K562 (cell line): ENCODE measurements around the gene MRPL19. TPM values are rescaled to one million over a fixed set of nuclear protein-coding genes. Genes with fewer than 3 reads are reported as not detected.

Experiments
- BCOR ChIP-seq: fragments of 450-650 bp; IDR thresholded peaks from 2 replicates; pipeline ENCODE4 v1.6.1; 2016
- E2F5 ChIP-seq: sonication (generic); formaldehyde crosslinking; IDR thresholded peaks from 2 replicates; pipeline ENCODE4 v1.8.0; 2022; ENCODE audit warnings: mild to moderate bottlenecking, missing genetic modification reagents
- ESRRA ChIP-seq: fragments of 450-650 bp; IDR thresholded peaks from 2 replicates; pipeline ENCODE4 v1.6.1; 2014; ENCODE audit warnings: low read depth, mild to moderate bottlenecking, moderate library complexity, borderline replicate concordance
- FOXJ3 ChIP-seq: sonication (generic); formaldehyde crosslinking; IDR thresholded peaks from 2 replicates; pipeline ENCODE4 v1.4.0; 2020; ENCODE audit warnings: mild to moderate bottlenecking, missing genetic modification reagents
- MCM2 ChIP-seq: fragments of 450-650 bp; IDR thresholded peaks from 2 replicates; pipeline ENCODE4 v1.6.1; 2017; ENCODE audit warnings: low read depth, mild to moderate bottlenecking
- NFYB ChIP-seq: IDR thresholded peaks from 2 replicates; pipeline ENCODE4 v1.6.1; 2011; ENCODE audit warnings: mild to moderate bottlenecking, moderate library complexity; ENCODE audit not compliant: insufficient read length; ENCODE audit errors: extremely low read depth
- NRF1 ChIP-seq, 2 experiments: fragments of 450-650 bp; IDR thresholded peaks in 1 of 2; conservative IDR thresholded peaks in 1 of 2; 2 replicates each; pipeline ENCODE4 v1.6.1; 2014; ENCODE audit warnings: mild to moderate bottlenecking in 2 of 2
- PML ChIP-seq: IDR thresholded peaks from 2 replicates; pipeline ENCODE4 v1.6.1; 2012; ENCODE audit warnings: low read length, inconsistent platforms
- POLR2AphosphoS5 ChIP-seq: IDR thresholded peaks from 2 replicates; pipeline ENCODE4 v1.6.1; 2011; ENCODE audit warnings: mild to moderate bottlenecking, low read depth, low read length, moderate library complexity; ENCODE audit not compliant: control insufficient read depth, insufficient read depth
- PRDM10 ChIP-seq: fragments of 450-650 bp; IDR thresholded peaks from 2 replicates; pipeline ENCODE4 v1.6.1; 2018; ENCODE audit not compliant: partially characterized antibody
- RNF2 ChIP-seq: sonication (generic); IDR thresholded peaks from 2 replicates; pipeline ENCODE4 v1.6.1; 2016
- SMAD3 ChIP-seq: fragments of 450-650 bp; formaldehyde crosslinking; conservative IDR thresholded peaks from 2 replicates; pipeline ENCODE4 v1.4.0; 2020; ENCODE audit warnings: mild to moderate bottlenecking
- ZC3H8 ChIP-seq: fragments of 450-650 bp; IDR thresholded peaks from 2 replicates; pipeline ENCODE4 v1.6.1; 2017
- ZNF407 ChIP-seq: fragments of 450-650 bp; IDR thresholded peaks from 2 replicates; pipeline ENCODE4 v1.6.1; 2016; ENCODE audit warnings: low read depth
- ZNF561 ChIP-seq: fragments of 450-650 bp; formaldehyde crosslinking; conservative IDR thresholded peaks from 2 replicates; pipeline ENCODE4 v1.4.0; 2020; ENCODE audit warnings: mild to moderate bottlenecking, moderate library complexity
- polyA plus RNA-seq, 8 experiments: library from polyadenylated mRNA; depleted of rRNA in 4 of 8; stranded (reverse) in 5 of 8; unstranded in 3 of 8; fragments of >200 nt; fragmentation: Nextera tagmentation in 2 of 8; fragmentation: Illumina TruSeq in 1 of 8; extraction: Ambion mirVana in 2 of 8; extraction: Trizol in 1 of 8; gene quantifications; 2 replicates each; pipeline versions ENCODE4 v1.2.1 to v1.2.3, GENCODE V29; 2011 to 2014; ENCODE audit warnings: inconsistent platforms in 1 of 8, missing spikeins in 1 of 8
- total RNA-seq, 7 experiments: library from RNA; depleted of rRNA in 6 of 7; stranded (reverse); fragments of >200 nt in 6 of 7; fragmentation: Illumina TruSeq in 2 of 7; extraction: Trizol in 2 of 7; gene quantifications; 2 replicates each; pipeline versions ENCODE4 v1.2.1 to v1.2.3, GENCODE V29; 2011 to 2021; ENCODE audit warnings: low replicate concordance in 1 of 7

Gene MRPL19
- total and polyA plus RNA-seq, 9 of the 15 experiments (the other 6 are each of a cell fraction or from before 2014, with no cell fraction given) = 9.7 to 65.9 (median 56.1) TPM

GRCh38 chr2:75646583-75647425 is at the start of gene MRPL19 (continued):
- peak; percentile 58; the same call in 1 of the 2 replicates for TF ChIP-seq E2F5 (CRISPR knock-in tag)
- TF ChIP-seq ZNF561 (CRISPR knock-in tag) = no peak
- TF ChIP-seq MCM2 = no peak
- no peak for TF ChIP-seq POLR2AphosphoS5
- TF ChIP-seq NRF1 (conservative IDR thresholded peaks at IDR 0.05 in 1 of 2, IDR thresholded peaks at IDR 0.05 in 1 of 2) = peak; percentile 47 to 52; a peak in 3 of 4 replicates
- no peak for TF ChIP-seq ZC3H8
- TF ChIP-seq BCOR = no peak
- TF ChIP-seq FOXJ3 (CRISPR knock-in tag) = no peak
- peak; percentile 44 for TF ChIP-seq PRDM10
- peak; percentile 14; the same call in 1 of the 2 replicates for TF ChIP-seq RNF2
- TF ChIP-seq NFYB = no peak
- TF ChIP-seq ESRRA = 0 out of 2 replicates have a peak, but pooled peaks have one; percentile 8
- TF ChIP-seq PML = 0 out of 2 replicates have a peak, but pooled peaks have one; percentile 29
- peak; percentile 98 for TF ChIP-seq ZNF407
- no peak for TF ChIP-seq SMAD3 (CRISPR knock-in tag)
